NCI-H526 treated with DMSO at 0.1 percent for 48 hours (cell line): Measurements from ENCODE around the gene FMNL2.

Experiments
- DNase-seq: peaks from one replicate; lab custom pipeline; 2025; lab: John Stamatoyannopoulos, UW

FMNL2 gene

DNA sequence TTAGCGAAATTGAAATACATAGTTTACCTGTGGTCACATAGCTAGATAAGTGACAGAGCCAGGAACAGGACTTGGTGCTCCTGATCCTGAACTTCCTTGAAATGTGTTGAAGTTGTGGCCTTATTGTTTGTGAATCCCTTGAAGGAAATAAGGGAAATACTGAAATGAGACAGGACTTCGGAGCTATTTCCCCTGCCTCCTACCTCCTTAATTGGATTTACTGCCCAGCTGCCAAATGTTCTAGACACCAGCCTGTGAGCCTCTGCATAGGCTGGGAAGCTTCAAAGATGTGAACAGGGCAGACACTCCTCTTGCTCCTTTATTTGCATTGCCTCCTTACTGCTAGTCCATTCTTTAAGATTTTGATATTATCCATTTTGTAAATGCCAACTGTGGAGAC lies 247.1 kb downstream of the FMNL2 start:
- no peak for DNase-seq

DNA sequence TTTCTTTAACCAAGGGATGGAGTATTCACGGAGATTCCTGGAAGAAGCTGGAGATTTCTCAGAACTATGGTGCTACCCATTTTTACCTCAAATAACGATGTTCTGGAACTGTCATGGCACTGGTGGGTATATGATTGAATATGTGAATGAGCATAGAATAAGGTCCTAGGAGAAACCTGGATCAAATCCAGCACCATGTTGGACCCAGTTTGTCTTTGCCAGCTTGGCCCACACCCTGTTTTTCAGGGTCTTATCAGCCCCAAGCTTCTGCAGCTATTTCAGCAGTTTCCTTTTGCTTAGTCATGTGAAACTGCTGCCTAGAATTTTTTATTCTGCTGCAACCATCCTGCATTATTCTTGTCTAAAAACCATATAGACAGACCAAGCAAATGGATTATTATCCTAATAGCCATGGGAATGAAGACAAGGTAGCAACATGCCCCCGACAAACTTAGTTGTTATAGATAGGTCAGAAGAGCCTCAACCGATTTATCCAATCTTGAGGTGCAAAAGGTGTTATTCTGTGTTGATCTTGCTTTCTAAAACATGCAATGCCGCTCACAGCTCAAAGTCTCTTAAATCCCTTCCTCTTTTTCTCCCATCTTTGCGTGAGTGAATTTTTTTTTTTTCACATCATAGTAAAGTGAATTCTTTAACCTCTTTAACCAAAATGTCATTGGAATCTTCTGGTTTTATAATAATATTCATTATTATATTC lies 248.7 kb downstream of the FMNL2 start:
- no peak for DNase-seq

DNA sequence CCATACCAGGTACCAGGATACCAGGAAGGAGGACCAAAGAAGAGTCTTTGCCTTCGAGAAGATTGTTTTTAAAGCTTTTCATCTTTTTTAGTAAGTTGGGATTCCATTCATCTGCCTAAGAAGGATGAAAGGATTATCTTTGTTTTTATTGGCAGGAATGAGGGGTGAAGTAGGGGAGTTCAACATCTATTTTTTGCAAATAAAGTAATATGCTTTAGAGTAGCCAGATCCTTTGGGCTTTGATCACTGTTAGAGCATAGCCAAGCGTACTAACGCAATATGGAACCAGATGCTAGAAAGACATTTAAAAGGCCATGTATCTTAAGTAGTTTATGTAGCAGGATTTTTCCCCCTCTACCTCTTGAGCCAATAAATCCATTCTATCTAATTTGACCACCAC lies 249.3 kb downstream of the FMNL2 start:
- DNase-seq = no peak

DNA sequence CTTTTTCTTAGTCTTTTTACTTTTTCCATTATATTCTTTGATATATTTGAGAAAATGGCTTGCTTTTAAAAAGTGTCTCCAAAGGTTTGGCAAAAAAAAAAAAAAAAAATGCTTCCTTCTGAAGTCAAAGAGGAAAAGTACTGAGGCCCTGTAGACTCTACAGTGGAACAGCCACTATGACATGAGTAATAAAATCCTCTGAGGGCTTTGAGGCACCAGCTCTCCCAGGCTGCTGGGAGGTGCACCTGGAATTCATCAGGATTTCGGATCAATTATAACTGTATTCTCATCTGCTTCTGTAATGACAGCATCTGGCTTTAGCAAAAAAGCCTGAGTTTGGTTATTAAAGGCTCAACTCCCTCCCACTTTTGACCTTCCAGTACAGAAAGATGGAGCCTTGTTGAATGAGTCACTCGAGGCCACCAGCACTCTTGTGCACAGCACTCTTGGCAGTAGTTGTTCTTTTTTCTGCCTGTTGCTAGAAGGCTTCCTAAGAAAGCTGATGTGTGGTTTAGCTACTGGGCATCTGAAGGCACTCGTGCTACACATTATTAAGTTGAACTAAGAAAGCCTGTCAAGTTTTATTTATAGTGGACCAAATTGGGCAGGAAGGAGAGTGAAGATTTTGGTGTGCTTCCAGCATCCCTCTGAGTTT lies 251.0 kb downstream of the FMNL2 start:
- no peak for DNase-seq

DNA sequence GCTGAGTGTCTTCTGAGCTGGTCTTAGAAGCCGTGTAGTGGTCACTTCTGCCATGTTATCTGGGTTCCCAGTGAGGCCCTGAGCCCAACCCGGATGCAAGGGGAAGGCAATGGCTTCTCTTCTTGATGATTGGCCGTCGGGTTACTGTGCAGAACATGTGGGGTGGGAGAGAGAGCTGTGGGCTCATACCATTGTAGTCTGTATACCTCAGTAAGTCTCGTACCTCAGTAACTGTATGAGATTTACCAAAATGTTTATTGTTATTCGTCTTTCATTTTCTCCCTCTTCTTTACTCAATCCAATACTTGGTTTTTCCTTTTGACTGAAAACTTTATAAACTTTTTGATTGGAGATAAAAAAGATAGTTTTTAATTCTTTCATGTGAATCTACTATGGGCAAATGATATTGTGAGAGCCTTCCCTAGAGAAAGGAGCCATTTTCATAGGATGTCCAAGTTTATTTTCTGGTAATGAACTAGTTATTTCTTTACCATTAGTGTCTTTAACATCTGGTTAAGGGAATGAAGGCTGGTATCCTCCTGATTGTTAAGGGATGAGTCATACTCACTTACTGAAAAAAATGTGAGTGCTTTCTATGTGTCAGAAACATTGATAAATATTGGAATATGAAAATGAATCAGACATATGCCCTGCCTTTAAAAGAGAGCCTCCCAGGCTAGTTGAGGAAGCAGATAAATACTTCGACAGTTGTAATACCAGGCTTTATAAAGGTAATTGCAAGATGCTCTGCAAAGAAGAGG lies 252.4 kb downstream of the FMNL2 start:
- DNase-seq = no peak

DNA sequence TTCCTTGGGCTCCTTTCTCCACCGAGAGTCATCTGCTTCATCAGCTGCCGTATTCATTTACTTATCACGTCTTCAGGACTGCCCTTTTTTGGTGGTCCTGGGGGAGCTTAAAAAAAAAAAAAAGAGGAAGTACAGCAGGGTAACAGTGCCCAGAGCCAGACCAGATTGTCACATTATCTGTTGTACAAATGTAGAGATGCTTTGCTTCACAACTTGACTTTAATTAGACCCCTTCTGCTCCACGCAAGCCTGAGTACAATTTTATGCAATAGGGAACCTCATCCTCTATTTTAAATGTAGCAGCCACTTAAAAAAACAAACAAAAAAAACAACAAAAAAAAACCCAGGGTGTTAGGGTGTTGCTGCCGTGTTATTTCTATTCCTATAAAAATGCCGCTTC lies 254.0 kb downstream of the FMNL2 start:
- DNase-seq = no peak

DNA sequence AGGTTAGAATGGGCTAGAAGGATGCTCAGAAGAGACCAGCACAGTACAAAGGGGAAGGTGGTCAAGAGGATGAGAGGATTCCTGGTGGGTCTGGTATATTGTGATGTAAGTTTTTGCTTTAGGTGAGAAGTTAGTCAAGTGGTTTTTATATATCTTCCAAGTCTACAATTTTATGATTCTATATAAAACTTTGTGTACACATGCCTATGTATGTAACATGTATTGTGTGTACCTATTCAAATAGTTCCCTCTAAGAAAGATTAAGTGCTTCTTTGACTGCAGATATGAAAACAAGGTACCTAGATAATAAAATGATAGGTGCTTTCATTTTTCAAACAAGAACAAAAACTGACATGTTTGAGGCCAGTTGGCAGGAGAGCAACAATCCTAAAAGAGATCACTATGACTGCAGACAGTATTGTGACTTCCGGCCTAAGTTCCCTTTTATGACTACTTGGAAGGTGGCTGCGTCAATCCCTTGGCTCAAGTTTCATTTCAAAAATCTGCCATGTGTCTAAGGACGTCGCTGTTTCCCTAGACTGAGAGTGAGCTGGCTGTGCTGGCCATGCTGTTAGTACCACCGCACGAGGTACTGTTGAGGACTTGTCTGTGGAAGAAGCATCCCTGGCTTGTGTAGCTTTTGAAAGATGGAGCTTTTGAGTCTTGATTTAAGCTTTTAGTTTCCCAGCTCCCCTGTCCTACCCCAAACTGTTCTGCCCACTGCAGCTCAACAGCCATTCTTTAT lies 259.2 kb downstream of the FMNL2 start:
- no peak for DNase-seq

DNA sequence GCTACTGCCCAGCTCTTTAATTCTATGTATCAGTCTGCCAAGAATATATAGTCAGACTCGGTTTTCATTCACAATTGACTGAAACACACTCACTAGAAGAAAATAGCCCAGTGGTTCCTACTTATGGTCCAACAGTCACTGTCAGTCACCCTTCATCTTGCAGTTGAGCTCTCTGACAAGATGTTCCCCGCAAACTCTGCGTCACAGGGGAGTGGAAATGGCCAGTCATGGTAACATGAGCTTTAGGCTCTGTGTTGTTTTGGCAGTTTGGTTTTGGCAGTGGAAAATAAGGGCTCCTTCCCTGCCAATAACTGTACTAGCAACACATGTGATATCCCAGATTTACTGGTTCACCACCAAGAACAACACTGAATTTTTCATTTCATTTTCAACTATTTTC lies 259.8 kb downstream of the FMNL2 start:
- DNase-seq = no peak

DNA sequence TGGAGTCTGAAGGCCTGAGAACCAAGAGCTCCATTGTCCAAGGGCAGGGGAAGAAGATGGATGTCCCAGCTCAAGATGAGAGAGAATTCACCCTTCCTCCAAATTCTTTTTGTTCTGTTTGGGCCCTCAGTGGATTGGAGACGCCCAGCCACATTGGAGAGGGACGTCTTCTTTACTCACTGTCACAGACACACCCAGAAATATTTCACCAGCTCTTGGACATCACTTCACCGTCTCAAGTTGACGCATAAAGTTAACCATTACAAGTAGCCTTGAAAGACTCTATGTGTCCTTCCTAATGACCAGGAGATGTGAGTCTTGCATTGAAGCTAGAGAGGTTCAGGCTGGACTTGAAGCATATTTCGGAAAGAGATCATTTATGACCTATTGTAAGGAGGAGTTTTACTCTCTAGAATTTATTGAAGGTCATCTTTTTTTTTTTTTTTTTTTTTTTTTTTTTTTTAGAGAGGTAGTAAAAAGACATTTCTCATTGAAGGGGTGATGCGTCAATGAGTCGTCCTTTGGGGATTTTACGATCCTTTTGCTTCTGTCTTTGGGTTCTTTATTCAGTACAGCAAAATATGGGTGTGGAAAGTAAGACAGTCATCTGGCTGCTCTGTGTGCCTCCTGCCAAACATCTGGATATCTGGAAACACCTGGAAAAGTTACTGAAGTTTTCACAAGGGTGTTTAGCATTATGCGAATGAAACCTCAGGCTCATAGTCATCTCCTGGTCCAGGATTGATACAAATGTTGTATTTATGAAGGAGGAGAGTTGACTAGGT lies 264.2 kb downstream of the FMNL2 start:
- DNase-seq = no peak

DNA sequence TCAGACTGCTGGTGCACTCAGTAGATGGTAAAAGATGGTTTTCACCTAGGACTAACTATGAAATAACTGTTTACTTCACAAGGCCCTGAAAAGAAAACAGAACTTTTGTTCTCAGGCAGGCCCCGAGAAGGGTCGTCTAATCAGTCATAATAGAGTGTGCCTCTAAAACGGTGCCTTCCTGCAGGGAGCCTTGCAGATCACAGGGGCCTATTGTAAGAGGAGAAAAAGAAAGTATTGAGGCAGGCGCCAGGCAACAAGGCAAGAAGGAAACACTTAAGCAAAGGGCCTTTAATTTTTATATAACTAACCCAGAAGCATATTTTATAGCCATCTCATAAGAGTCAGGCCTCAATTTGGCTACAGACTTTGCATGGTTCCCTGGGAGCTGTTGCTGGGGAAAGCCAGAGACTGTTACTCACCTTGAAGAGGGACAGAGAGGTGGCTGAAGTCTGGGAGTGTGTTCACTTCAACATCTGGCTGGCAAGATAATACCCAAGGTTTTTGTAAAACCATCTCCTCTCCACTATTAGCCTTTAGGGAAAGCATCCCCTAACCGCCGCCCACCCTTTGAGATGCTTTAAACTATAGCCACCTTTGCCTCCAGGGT lies 265.2 kb downstream of the FMNL2 start:
- no peak for DNase-seq

DNA sequence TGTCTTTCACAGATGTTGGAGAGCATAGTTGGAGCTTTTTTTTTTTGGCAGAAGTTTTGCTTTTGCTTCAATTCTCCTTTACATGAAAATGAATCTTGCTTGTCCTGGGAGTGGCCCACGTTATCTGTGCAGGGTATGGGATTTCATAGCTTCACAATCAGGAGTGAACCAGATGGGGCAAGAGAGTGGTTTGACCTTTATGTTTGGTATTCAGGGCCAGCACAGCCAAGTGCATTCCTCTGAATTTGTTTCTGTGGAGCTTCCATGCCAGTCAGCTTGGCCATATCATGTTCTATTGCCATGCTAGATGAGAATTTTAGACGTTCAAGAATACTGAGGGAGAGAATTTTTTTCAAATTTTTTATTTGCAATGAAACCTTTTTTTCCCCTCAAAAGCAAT lies 265.7 kb downstream of the FMNL2 start:
- no peak for DNase-seq

DNA sequence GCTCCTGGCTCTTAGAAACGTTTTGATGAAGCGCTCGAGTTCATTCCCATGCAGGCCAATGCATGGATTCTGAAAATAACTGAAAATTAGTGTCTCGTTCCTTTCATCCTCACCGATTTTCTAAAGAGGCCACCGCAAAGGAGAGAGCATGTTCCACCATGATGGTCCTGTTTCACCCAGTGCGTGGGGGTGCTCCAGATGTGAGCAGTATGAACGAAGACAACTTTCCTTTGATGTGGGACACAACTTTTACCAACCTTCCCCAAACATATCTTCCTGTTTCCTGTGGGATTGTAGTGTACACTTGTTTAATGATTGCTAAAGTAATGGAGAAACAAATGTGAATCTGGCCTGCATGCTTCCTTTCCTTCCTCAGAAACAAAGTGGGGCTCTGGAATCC lies 267.8 kb downstream of the FMNL2 start:
- no peak for DNase-seq

DNA sequence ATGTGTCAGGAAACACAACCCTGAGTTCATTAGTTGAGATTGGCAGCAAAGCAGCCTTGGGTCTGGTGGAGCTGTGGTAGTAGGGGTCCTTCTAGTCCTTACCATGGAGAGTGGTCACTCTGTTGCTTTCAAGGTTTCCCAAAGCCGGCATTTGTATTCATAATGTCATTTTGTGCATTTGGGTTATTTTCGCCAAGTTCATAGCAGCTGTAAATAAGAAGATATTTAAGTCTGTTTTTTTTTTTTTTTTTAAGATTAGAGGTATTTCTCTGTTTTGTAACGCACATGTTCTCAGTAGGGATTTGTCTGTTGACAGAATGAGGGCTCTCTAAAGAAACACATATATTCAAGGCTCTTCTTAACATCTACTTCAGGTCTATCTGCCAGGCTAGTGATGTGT lies 268.2 kb downstream of the FMNL2 start:
- no peak for DNase-seq

DNA sequence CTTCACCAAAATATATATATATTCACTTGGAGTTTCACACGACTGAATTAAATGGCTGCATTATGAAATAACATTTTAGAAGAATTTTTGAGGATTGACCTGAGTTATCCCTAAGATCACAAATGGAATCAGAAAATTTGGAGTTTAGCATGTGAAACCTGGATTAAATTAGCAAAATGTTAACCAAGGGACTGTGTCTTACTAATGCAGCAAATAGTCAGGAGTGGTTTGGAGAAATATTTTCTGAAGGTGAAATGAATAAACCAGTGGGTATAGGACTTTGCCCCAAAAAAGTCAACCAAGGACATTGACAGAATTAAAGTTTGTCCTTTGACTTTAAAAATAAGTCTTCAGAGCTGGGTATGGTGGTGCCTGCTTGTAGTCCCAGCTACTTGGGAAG lies 271.1 kb downstream of the FMNL2 start:
- DNase-seq = no peak

DNA sequence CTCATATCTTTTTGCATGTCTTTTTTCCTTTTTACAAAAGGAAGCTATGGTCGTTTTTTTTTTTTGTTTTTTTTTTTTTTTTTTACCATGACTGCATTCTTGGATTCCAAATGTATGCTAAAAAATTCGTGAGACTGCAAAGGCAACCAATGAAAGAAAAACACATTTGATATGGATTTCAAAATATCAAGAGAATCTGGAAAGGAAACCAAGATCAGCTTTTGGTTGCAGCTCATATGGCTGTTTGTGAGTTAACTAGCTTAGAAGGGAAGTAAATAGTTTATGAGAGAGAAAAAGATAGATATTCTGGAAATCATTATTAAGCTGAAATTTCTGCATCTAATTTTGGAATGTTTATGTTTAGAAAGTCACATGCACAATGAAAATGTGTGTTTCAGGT lies 272.0 kb downstream of the FMNL2 start:
- no peak for DNase-seq

DNA sequence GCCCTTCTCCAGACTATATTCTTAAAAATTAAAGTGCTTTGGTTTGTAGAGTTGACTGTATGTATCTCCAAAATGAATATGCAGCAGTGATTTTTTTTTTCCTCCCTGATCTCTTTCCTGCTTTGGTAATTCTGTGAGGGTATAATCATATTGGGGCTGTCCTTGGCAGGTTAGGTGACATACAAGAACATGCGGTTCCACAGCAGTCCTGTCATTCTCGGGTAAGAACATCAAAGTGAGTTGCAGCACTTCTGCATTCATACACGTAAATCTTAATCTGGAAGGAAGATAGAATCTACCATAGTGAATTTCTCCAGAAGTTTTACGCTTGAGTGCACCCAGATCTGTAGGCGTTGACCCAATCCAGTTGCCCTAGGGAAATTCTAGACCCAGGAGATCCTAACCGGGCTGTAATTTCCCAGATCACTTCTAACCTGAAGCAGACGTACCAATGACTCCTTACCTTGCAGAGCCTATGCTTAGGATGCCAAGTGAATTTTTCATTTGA lies 272.9 kb downstream of the FMNL2 start:
- no peak for DNase-seq

DNA sequence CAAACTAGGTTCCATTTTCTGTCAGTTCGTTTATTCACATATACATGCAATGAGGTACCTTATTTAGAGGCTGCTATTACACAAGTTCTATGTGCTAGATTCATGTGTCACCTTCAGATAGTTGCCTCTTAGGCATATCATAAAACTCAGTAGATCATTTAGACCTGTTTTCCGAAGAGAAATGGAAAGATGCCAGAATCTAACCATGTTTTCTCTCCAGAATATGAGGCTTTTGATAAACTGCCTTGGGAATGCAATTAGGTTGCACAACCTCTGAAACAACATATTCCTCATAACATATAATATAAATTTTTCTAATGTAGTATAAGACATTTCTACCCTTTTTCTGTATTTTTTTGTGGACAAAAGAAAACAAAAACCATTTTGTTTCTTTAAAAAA lies 274.2 kb downstream of the FMNL2 start:
- no peak for DNase-seq

DNA sequence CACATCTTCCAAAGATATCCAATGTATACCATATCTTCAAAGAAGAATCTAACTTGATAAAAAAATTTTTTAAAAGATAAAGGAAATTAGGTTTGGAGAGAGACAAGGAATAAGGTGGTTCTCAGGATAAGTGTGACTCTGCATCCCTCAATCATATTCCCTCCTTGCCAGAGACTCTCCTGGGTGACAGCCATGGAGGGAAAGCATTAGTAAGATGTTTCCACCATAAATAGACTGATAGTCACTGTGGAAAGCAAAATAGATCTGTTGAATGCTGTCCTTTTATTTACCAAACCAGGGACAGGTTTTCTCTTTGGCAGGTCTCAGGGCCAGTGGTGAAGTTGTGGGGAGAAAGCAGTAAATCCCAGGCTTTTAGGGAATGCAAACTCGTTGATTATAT lies 274.7 kb downstream of the FMNL2 start:
- DNase-seq = no peak

DNA sequence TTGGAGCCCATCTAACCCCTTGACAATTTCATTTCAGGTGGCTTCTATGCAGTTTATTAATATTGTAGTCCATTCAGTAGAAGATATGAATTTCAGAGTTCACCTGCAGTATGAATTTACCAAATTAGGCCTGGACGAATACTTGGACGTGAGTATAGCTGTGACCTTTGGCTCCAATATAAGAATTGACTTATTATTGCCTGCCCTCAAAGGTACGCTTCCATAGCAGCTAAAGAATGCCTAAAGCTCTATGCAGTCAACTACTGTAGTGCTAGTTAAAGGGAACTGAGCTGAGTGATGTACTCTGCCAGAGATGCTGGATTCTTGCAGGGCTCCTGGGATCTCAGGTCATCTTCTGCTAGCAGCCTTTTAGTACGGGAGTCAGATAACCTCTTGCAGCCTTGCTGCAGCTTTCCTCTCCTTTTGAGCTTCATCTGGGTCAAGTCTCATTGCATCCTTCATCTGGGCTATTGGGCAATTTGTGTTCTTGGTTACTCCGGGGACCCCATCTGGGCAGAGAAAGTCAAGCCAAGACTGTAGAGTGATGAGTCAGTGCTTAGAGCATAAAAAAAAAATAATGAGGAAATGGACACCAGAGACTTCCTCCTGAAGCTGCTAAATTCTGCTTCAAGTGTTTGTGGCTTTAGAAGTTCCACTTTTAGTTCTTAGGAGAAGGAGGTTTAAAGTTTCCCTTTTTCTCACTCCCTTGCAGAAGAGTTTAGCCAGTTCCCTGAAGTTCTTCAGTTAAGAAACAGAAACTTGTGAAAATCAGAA lies 276.7 kb downstream of the FMNL2 start:
- no peak for DNase-seq

DNA sequence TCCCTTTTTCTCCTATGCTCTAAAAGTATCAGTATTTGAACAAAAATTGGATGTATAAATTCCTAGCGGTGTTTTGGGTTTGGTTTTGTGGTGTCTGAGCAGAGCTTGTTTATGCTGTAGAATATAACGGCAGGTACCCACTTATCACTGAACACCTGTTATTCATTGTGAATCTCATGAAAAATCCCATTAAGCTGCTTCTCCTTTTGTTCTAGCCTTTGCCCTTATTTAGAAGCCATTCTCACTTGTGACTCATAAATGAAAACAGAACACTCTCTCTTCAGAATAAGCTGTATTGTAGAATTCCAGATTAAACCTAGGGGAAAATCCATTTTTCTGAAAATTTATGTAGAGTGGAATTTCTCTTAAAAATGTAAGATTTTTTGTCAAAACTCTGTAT lies 278.3 kb downstream of the FMNL2 start:
- DNase-seq = no peak
